ENCODE data around the gene CCDC150.

The CCDC150 gene

GRCh38 chr2:196711625-196712024 is 72.1 kb downstream of the CCDC150 start:
- TF ChIP-seq FOXP2 (optimal IDR thresholded peaks at IDR 0.05; ENCODE audit: borderline replicate concordance, extremely low read depth, extremely low read length, insufficient read depth) (no peak), TAF1 (IDR thresholded peaks at IDR 0.05; ENCODE audit: borderline replicate concordance, insufficient read depth, low read length) (no peak), POLR2AphosphoS5 (IDR thresholded peaks at IDR 0.05; ENCODE audit: low read depth, low read length) (no peak), REST (IDR thresholded peaks at IDR 0.05; ENCODE audit: insufficient read depth in 1 of 2, low read depth in 2 of 2, low read length in 2 of 2) (no peak), SIN3A (IDR thresholded peaks at IDR 0.05; ENCODE audit: borderline replicate concordance, insufficient read depth, low read length) (no peak)

- TF ChIP-seq REST (IDR thresholded peaks at IDR 0.05; ENCODE audit: insufficient read depth in 1 of 2, low read depth in 2 of 2, low read length in 2 of 2): no peak
- no peak for TF ChIP-seq TAF1 (IDR thresholded peaks at IDR 0.05; ENCODE audit: borderline replicate concordance, insufficient read depth, low read length)
- TF ChIP-seq SIN3A (IDR thresholded peaks at IDR 0.05; ENCODE audit: borderline replicate concordance, insufficient read depth, low read length): no peak
- TF ChIP-seq POLR2AphosphoS5 (IDR thresholded peaks at IDR 0.05; ENCODE audit: low read depth, low read length): no peak
- no peak for TF ChIP-seq FOXP2 (optimal IDR thresholded peaks at IDR 0.05; ENCODE audit: borderline replicate concordance, extremely low read depth, extremely low read length, insufficient read depth)
Observed at GRCh38 chr2:196712867-196713266, 73.4 kb downstream of the CCDC150 start.

DNA sequence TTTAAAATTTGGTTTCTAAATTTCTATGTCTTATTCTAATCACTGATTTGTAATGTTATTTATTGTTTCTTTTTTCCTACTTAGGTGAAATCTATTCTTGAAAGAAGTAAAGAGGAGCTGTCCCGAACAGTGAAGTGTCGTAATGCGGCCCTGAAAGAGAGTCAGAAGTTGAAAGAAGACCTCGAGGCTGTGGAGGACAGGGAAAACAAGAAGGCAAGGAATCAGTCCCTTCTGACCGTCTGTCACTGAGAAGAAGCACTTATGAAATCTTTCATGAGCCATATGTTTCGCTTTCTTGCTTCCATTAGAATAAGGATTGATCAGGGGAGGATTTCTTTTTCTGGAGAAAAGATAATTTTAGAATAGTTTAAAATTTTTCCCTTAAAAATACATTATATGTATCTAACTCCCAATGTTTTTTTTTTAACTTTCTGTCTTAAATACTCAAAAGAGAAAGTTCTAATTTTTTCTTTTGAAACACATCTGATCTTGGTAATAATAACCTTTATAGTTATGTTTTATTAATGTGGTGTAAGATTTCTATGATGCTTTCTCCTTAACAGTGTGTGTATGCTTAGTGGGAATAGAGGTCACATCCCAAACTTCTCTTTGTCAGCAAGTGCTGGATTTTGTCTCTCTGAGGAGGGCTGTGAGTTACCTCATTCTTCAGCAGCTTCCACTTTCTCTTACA is 79.0 kb downstream of the CCDC150 start:
- TF ChIP-seq TAF1 (IDR thresholded peaks at IDR 0.05; ENCODE audit: borderline replicate concordance, insufficient read depth, low read length) (no peak), REST (IDR thresholded peaks at IDR 0.05; ENCODE audit: insufficient read depth in 1 of 2, low read depth in 2 of 2, low read length in 2 of 2) (no peak), FOXP2 (optimal IDR thresholded peaks at IDR 0.05; ENCODE audit: borderline replicate concordance, extremely low read depth, extremely low read length, insufficient read depth) (no peak), POLR2AphosphoS5 (IDR thresholded peaks at IDR 0.05; ENCODE audit: low read depth, low read length) (no peak), SIN3A (IDR thresholded peaks at IDR 0.05; ENCODE audit: borderline replicate concordance, insufficient read depth, low read length) (no peak)

DNA sequence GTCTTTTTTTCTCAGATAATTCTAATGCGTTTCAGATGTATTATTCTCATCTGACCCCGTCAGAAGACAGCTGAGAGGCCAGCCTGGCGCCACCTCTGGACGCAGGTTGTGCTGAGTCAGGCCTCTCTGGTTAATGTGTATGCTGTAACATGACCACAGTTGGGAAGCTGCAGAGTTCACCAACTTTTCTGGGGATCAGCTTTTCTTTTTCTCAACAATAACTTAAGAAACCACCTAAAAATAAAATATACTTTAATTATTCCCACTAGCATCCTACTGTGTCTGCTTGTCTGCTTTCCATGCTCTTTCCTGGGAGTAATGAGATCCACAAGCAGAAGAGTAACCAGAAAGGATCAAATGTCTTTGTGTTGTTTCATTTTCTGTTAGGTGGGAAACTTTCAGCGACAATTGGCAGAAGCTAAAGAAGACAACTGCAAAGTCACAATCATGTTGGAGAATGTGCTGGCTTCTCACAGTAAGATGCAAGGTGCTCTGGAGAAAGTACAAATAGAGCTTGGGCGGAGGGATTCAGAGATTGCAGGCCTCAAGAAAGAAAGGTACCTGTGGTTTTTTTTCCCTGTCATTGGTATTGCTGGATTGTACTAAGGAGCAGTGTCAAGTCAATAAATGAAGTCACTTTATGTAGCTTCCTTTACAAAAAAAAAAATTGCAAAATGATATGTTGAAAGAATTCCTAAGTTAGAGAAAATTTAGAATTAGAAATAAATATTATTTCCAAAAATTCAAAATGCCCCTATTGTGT is 79.8 kb downstream of the CCDC150 start:
- TF ChIP-seq FOXP2 (optimal IDR thresholded peaks at IDR 0.05; ENCODE audit: borderline replicate concordance, extremely low read depth, extremely low read length, insufficient read depth): no peak
- TF ChIP-seq REST (IDR thresholded peaks at IDR 0.05; ENCODE audit: insufficient read depth in 1 of 2, low read depth in 2 of 2, low read length in 2 of 2): no peak

Measured in PFSK-1 (cell line).